Tongue (tissue), 3 donors: ENCODE measurements around the gene SPTBN4. TPM values are rescaled to one million over a fixed set of nuclear protein-coding genes. Genes with fewer than 3 reads are reported as not detected.
A peak's percentile ranks its signal among the peaks of the same experiment; 100 is the strongest.
"Not testable (repeated sequence)": the region's sequence is repeated elsewhere in the genome, so short reads cannot be mapped to it uniquely, and the experiment has no call there.

Experiments used
- DNase-seq: peaks from one replicate; pipeline ENCODE4 v3.0.0-alpha.2; 2015
- small RNA-seq: library from RNA; depleted of rRNA; stranded (forward); fragments of <200 nt; gene quantifications from one replicate; pipeline ENCODE3, GENCODE V24; 2014; ENCODE audit warnings: low replicate concordance
- total RNA-seq: library from RNA; depleted of rRNA; stranded (reverse); fragments of >200 nt; gene quantifications from one replicate; pipeline ENCODE4 v1.2.3, GENCODE V29; 2014

Gene SPTBN4
- total RNA-seq, 1 donor from 2014 or later, result 0.92 TPM

DNA sequence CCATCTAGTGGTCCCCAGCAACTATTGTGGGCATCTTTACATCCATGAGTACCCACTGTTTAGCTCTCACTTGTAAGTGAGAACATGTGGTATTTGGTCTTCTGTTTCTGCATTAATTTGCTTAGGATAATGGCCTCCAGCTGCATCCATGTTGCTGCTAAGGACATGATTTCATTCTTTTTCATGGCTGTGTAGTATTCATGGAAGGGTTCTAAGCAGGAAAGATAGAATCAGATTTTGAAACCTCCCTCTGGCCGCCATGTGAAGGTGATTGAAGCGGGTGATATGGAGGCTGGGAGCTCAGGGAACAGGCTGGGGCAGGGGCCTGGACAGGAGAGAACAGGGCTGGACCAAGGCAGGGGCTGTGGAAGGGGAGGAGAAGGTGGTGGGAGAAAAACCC, 154.5 kb downstream of the SPTBN4 start:
- no peak for DNase-seq

DNA sequence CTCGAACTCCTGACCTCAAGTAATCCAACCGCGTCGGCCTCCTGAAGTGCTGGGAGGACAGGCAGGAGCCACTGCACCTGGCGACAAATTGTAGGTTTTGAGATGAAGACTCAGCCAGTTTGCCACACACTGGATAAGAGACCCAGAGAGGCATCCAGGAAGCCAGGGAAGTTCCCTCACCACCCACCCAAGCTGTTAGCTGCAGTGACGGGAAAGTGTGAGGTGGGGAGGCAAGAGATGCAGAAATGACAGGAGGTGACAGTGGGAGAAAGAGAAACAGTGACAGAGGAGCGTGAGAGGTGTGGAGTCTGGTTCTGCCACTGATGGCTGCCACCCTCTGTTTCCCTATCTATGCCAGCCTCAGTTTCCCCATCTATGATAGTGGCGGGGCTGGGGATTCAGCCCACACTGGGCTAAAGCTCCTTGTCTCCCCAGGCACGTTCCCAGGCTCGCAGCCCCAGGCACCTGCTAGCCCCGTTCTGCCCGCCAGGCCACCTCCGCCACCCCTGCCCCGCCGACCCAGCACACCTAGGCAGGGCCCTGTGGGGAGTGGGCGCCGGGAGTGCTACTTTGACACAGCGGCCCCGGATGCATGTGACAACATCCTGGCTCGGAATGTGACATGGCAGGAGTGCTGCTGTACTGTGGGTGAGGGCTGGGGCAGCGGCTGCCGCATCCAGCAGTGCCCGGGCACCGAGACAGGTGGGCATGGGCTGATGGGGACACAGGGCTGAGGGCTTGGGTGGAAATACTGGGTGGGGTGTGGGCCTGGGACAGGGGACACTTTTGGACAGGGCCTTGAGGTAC, 155.4 kb downstream of the SPTBN4 start:
- no peak for DNase-seq

DNA sequence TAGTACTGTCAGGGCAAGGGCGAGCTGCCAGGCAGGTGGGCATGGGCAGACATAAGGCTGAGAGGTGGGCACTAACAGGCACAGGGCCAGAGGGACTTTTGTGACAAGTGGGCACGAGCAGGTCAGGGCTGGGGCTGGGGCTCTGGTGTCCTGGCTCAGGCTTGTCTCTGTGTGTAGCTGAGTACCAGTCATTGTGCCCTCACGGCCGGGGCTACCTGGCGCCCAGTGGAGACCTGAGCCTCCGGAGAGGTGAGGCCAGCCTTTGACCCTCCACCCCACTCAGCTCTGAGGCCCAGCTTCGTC, 155.9 kb downstream of the SPTBN4 start:
- no peak for DNase-seq

DNA sequence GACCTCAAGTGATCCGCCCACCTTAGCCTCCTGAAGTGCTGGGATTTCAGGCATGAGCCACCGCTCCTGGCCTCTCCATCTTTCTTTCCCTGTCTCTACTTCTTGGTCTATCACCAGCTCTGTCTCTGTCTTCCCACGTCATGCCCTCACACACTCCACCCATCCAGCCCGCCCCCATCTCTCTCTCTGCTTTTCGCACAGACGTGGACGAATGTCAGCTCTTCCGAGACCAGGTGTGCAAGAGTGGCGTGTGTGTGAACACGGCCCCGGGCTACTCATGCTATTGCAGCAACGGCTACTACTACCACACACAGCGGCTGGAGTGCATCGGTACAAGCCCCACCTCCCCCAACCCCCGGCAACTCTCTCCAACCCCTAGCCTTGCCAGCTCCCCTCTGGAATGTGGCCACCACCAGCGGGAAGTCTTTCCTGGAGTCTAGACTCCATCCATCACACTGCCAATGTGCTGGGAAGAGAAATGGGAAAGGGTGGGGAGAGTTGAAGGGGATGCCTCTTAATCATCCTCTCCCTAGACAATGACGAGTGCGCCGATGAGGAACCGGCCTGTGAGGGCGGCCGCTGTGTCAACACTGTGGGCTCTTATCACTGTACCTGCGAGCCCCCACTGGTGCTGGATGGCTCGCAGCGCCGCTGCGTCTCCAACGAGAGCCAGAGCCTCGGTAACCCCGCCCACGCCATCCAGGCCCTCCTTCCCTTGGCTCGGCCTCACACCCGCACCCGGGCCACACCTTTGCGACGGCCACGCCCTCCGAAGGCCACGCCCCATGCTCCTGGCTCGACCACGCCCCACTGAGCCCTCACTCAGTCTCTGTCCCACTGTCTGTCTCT, 156.8 kb downstream of the SPTBN4 start:
- peak; percentile 48 for DNase-seq

DNA sequence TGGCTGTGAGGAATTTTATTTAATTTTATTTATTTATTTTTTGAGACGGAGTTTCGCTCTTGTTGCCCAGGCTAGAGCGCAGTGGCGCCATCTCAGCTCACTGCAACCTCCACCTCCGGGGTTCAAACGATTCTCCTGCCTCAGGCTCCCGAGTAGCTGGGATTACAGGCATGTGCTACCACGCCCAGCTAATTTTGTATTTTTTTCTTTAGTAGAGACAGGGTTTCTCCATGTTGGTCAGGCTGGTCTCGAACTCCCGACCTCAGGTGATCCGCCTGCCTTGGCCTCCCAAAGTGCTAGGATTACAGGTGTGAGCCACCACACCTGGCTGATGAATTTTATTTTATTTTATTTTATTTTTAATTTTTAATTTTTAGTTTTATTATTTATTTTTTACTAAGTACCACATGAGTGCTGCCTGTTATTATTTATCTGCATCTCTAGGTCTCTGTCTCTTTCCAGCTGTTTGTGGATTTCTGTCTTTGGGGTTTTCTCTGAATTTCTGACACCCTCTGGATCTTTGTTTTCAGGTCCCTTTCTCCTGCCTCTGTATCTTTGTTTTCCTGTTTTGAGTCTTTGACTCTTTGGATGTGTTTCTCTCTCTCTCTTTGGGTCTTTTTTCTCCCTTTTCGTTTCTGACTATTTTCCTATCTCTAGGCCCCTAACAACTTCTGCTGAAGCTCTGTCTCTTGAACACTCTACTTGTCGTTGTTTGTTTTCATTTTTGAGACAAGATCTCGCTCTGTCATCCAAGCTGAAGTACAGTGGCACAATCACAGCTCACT, 157.8 kb downstream of the SPTBN4 start:
- not testable (repeated sequence) for DNase-seq

DNA sequence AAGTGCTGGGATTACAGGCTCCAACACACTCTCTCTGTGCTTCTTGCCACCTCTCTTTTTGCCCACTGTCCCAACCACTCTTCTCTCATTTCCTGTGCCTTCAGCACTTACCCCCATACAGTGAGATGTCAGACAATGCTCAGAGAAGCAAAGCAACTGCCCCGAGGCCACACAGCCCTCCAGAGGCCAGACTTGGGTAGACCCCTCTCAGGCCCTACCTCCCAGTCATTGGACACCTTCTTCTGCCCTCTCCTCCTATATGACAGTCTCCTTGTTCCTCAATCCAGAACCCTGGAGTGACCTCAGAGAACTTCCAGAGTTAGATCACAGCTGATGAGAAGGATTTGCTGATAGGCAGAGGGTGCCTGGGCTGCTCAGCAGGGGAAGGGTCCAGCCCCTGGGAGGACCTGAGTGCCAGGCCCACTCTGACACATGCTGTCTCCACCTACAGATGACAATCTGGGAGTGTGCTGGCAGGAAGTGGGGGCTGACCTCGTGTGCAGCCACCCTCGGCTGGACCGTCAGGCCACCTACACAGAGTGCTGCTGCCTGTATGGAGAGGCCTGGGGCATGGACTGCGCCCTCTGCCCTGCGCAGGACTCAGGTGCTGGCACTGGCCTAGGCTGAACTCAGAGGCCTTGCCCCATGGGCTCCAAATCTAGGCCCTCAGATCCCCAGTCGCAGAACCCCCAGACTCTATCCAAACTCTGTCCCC, 158.8 kb downstream of the SPTBN4 start:
- DNase-seq, result no peak

Small RNAs within 50 kb of the gene (small RNA-seq; reads per million reads assigned to genes)
- gene RF00017, result not detected

Other genes starting within 250 kb of the SPTBN4 start
- gene TTC9B, start 248.6 kb upstream of the SPTBN4 start, total RNA-seq, result not detected
- gene CCNP, start 240.3 kb upstream of the SPTBN4 start, total RNA-seq, result not detected
- gene AKT2, start 181.7 kb upstream of the SPTBN4 start, total RNA-seq, result 142 TPM
- 25.6 TPM for gene C19orf47, start 118.6 kb upstream of the SPTBN4 start, total RNA-seq
- 295 TPM for gene PLD3, start 118.3 kb upstream of the SPTBN4 start, total RNA-seq
- not detected for gene HIPK4, start 76.8 kb upstream of the SPTBN4 start, total RNA-seq
- 32.0 TPM for gene PRX, start 53.6 kb upstream of the SPTBN4 start, total RNA-seq
- 12.9 TPM for gene SERTAD1, start 41.0 kb upstream of the SPTBN4 start, total RNA-seq
- 42.3 TPM for gene SERTAD3, start 22.7 kb upstream of the SPTBN4 start, total RNA-seq
- 57.4 TPM for gene BLVRB, start 1.3 kb upstream of the SPTBN4 start, total RNA-seq
- gene SHKBP1, start 109.9 kb downstream of the SPTBN4 start, total RNA-seq, result 8.8 TPM
- 275 TPM for gene LTBP4, start 134.4 kb downstream of the SPTBN4 start, total RNA-seq
- 69.1 TPM for gene NUMBL, start 223.7 kb downstream of the SPTBN4 start, total RNA-seq
- gene COQ8B, start 249.9 kb downstream of the SPTBN4 start, total RNA-seq, result 41.4 TPM